ENCODE results near the gene PACS2.

PACS2 gene

GRCh38 chr14:105411985-105412770 is 97.6 kb downstream of the PACS2 start:
- H3K9me3 ChIP-seq (ENCODE audit: insufficient read depth, low read depth, low read length), result no peaks in the 10 kb centered on the region
- no peak overlapping the region for H3K9ac ChIP-seq (ENCODE audit: low read depth, low read length)
- no peaks in the 10 kb centered on the region for H3K36me3 ChIP-seq (ENCODE audit: insufficient read depth, low read depth, low read length)
- no peaks in the 10 kb centered on the region for H3K4me1 ChIP-seq (ENCODE audit: insufficient read depth, low read length)
- H3K27me3 ChIP-seq (ENCODE audit: insufficient read depth, low read length), result peaks cover 64% of the 10 kb centered on the region
- H3K4me3 ChIP-seq (ENCODE audit: low read length), result no peak overlapping the region
- H3K27ac ChIP-seq (ENCODE audit: low read length), result no peak overlapping the region

DNA sequence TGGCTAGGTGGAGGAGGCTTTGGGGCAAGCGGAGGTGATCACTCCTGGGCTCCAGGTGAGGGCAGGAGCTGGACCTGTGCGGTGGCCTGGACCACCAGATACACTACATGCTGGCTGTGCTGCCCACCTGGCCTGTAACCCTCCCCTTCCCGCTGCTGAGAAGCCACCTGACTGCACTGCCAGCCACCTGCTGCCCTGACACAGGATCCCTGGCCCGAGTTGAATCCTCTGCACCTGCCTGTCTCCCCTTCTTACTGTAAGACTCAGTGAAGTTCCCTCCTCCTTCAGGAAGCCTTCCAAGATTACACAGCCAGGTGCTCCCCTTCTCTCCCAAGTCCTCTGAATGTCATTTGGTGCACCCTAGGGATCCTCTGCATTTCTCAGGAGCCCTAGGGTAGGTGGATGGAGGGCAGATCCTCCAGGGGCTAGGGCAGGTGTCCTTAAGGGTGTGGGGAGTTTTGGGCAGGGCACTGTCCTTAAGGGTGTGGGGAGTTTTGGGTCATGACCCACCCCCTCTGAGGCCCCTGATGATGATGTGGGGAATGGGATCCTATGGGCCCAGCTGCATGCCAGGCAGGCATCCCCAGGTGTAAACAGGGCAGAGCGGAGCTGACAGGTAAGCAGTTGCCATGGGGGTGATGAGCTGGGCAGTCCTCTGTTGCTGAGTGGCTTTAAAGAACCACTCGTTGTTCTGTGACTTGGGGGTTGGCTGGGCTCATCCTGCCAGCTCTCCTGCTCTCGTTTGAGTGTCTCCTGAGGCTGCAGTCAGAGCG is 98.4 kb downstream of the PACS2 start:
- no peaks in the 10 kb centered on the region for H3K4me1 ChIP-seq (ENCODE audit: insufficient read depth, low read length)
- H3K4me3 ChIP-seq (ENCODE audit: low read length), result no peak overlapping the region
- H3K9ac ChIP-seq (ENCODE audit: low read depth, low read length), result no peak overlapping the region
- no peak overlapping the region for H3K27ac ChIP-seq (ENCODE audit: low read length)
- no peaks in the 10 kb centered on the region for H3K9me3 ChIP-seq (ENCODE audit: insufficient read depth, low read depth, low read length)
- no peaks in the 10 kb centered on the region for H3K36me3 ChIP-seq (ENCODE audit: insufficient read depth, low read depth, low read length)
- H3K27me3 ChIP-seq (ENCODE audit: insufficient read depth, low read length), result peaks cover 63% of the 10 kb centered on the region

- Histone ChIP-seq H3K4me3 (ENCODE audit: low read length) (no peak overlapping the region), H3K27me3 (ENCODE audit: insufficient read depth, low read length) (peaks cover 63% of the 10 kb centered on the region), H3K27ac (ENCODE audit: low read length) (no peak overlapping the region), H3K9ac (ENCODE audit: low read depth, low read length) (no peak overlapping the region), H3K36me3 (ENCODE audit: insufficient read depth, low read depth, low read length) (no peaks in the 10 kb centered on the region), H3K4me1 (ENCODE audit: insufficient read depth, low read length) (no peaks in the 10 kb centered on the region), H3K9me3 (ENCODE audit: insufficient read depth, low read depth, low read length) (no peaks in the 10 kb centered on the region)
Measured at GRCh38 chr14:105413544-105413886, 99.0 kb downstream of the PACS2 start.

DNA sequence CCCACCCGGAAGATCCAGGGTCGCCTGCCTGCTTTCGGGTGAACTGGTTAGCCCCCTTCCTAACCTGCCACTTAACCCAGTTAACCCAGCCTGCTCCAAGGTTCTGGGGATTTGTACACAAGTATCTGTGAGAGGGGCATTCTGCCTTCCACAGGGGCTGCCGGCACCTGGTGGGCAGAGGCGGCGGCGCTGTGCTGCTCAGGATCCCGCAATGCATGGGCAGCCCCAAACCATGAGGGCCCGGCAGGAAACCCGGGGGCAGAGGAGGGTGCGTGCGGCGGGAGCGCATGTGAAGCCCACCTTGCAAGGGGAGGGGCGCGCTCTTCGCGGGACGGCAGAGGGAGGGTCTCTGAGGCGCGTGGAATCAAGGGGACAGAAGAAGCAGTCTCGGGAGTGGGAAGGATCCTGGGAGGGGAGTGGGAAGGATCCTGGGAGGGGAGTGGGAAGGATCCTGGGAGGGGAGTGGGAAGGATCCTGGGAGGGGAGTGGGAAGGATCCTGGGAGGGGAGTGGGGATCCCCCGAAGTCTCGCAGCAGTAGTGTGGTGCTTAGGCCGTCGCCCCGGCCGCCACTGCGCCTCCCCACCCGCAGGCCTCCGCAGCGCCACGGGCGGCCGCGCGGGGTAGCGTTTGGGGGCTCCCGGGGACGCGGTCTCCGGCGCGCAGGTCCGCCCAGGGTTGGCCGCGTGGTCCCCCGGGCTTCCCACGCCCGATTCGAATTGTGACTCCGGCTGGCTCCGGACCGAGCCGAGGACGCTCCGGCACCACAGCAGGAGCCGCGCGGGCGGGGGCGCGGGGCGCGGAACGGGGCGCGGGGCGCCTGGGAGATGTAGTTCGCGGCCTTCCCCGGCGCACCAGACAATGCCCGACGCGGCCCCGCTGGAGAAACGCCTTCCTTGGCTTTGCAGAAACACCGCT is 100.2 kb downstream of the PACS2 start:
- Histone ChIP-seq H3K27ac (ENCODE audit: low read length) (no peak overlapping the region), H3K9me3 (ENCODE audit: insufficient read depth, low read depth, low read length) (no peaks in the 10 kb centered on the region), H3K4me3 (ENCODE audit: low read length) (peak overlapping the region; percentile 60; the same call in 1 of the 2 replicates), H3K9ac (ENCODE audit: low read depth, low read length) (peak overlapping the region; percentile 52; the same call in 1 of the 2 replicates), H3K36me3 (ENCODE audit: insufficient read depth, low read depth, low read length) (no peaks in the 10 kb centered on the region), H3K4me1 (ENCODE audit: insufficient read depth, low read length) (no peaks in the 10 kb centered on the region), H3K27me3 (ENCODE audit: insufficient read depth, low read length) (peaks cover 56% of the 10 kb centered on the region)

DNA sequence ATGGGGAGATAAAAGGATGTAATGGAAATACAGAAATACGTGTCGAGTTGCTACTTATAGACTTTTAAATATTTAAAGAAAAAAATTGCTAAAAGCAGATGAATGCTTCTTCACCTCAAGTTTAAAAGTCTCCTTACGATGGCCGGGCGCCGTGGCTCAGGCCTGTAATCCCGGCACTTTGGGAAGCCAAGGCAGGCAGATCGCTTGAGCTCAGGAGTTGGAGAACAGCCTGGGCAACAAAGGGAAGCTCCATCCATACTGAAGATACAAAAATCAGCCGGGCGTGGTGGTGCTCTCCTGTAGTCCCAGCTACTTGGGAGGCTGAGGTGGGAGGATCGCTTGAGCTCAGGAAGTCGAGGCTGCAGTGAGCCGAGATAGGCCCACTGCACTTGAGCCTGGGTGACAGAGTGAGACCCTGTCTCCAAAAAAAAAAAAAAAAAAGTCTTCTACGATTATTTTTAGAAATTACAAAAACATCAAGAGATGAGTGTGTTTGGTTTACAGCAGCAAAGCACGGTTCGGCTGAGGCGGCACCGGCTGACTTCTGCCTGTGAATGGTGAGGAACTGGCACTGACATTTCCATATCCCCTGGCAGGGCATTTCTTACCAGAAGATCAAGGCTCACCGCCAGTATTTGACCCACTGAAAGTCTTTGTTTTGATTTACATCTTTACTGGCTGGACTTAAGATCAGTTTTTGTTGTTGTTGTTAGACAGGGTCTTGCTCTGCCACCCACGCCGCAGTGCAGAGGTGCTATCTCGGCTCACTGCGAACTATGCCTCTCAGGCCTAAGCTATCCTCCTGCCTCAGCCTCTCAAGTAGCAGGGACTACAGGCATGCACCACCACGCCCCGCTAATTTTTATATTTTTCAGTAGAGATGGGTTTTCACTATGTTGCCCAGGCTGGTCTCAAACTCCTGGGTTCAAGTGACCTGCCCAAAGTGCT is 101.2 kb downstream of the PACS2 start:
- Histone ChIP-seq H3K4me3 (ENCODE audit: low read length) (peak overlapping the region; percentile 60; the same call in 1 of the 2 replicates), H3K27me3 (ENCODE audit: insufficient read depth, low read length) (peaks cover 46% of the 10 kb centered on the region), H3K4me1 (ENCODE audit: insufficient read depth, low read length) (no peaks in the 10 kb centered on the region), H3K36me3 (ENCODE audit: insufficient read depth, low read depth, low read length) (no peaks in the 10 kb centered on the region), H3K9me3 (ENCODE audit: insufficient read depth, low read depth, low read length) (no peaks in the 10 kb centered on the region), H3K27ac (ENCODE audit: low read length) (no peak overlapping the region), H3K9ac (ENCODE audit: low read depth, low read length) (no peak overlapping the region)

DNA sequence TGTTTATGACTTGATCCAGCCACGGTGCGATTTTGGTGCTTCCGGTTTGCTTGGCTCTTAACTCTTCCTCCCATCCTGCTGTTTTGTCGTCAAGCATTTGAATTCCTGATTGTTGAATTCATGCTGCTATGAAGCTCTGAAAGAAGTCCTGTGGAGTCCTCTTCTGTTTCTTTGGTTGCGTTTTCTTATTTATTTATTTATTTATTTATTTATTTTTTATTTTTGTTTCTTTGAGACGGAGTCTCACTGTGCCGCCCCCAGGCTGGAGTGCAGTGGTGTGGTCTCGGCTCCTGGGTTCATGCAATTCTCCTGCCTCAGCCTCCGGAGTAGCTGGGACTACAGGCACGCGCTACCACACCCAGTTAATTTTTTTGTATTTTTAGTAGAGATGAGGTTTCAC is 102.1 kb downstream of the PACS2 start:
- H3K9me3 ChIP-seq (ENCODE audit: insufficient read depth, low read depth, low read length), result no peaks in the 10 kb centered on the region

DNA sequence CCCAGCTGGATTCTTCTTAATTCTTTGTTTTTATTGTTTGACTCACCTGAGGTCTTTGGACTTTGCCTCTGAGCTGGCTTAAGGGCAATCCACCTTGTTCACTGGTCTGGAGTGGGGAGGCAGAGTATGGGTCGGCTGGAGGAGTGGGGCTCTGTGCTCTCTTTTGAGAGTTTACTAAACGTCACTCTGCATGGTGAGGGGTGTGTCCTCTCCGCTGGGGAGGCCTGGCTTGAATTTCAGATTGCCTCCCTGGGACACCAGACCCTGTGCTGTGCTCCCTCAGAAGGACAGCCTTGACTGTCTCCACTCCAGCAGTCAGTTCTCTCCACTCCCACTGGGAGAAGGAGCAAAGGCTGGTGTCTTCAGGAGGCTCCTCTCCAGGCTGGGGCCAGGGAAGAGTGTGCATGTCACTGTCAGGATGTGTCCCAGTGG is 103.2 kb downstream of the PACS2 start:
- H3K4me1 ChIP-seq (ENCODE audit: insufficient read depth, low read length), result peaks cover 3% of the 10 kb centered on the region; the same call in 1 of the 2 replicates
- no peaks in the 10 kb centered on the region for H3K9me3 ChIP-seq (ENCODE audit: insufficient read depth, low read depth, low read length)
- no peak overlapping the region for H3K4me3 ChIP-seq (ENCODE audit: low read length)
- no peak overlapping the region for H3K9ac ChIP-seq (ENCODE audit: low read depth, low read length)
- no peak overlapping the region for H3K27ac ChIP-seq (ENCODE audit: low read length)
- peaks cover 9% of the 10 kb centered on the region; the same call in 1 of the 2 replicates for H3K36me3 ChIP-seq (ENCODE audit: insufficient read depth, low read depth, low read length)
- H3K27me3 ChIP-seq (ENCODE audit: insufficient read depth, low read length), result peaks cover 27% of the 10 kb centered on the region

More for the DNA sequence above, 102.1 kb downstream of the PACS2 start:
- H3K27ac ChIP-seq (ENCODE audit: low read length), result no peak overlapping the region
- H3K36me3 ChIP-seq (ENCODE audit: insufficient read depth, low read depth, low read length), result no peaks in the 10 kb centered on the region
- no peak overlapping the region for H3K4me3 ChIP-seq (ENCODE audit: low read length)
- peaks cover 38% of the 10 kb centered on the region for H3K27me3 ChIP-seq (ENCODE audit: insufficient read depth, low read length)
- peaks cover 3% of the 10 kb centered on the region; the same call in 1 of the 2 replicates for H3K4me1 ChIP-seq (ENCODE audit: insufficient read depth, low read length)
- H3K9ac ChIP-seq (ENCODE audit: low read depth, low read length), result no peak overlapping the region

DNA sequence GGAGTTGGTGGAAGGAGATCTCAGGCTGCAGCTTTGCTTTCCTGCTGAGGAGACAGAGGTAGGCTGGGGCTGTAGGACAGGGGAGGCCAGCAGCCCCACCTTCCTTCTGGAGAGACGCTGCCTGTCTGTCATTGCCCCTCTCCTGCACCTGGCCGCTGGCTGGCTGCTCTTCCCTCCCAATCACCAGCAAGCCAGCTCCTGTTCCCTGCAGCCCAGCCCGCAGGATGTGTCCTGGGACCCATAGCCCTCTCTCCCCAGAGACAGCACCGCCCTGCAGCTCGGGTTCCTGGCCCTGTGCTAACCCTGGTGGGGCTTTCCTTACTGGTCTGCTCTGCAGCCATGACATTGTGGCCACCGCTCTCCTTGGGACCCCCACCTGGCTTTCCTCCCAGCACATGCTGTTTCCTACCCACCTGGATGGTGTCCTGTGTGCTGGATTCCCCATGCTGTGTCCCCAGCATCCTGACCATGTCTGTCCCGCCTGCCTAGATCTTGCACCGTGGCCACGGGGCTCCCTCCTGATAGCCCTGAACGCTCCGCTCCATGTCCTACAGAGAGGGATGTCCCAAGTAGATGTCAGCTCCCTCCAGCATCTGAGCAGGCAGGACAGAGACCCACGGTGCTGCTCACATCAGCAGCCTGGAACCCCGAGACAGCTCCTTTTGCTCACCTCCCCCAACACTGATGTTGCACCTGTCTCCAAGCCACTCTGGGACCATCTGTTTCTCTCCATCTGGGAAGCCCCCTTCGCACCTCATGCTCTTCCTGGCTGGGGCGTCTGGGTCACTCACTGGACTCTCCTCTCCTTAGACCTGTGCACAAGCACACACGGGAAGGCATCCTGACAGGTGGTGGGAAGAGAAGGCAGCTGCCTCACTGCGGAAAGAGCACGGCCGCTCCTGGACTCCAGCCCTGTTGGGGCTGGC is 104.0 kb downstream of the PACS2 start:
- peaks cover 19% of the 10 kb centered on the region for H3K27me3 ChIP-seq (ENCODE audit: insufficient read depth, low read length)
- no peak overlapping the region for H3K27ac ChIP-seq (ENCODE audit: low read length)
- H3K9ac ChIP-seq (ENCODE audit: low read depth, low read length), result peak overlapping the region; percentile 84; the same call in 1 of the 2 replicates
- H3K36me3 ChIP-seq (ENCODE audit: insufficient read depth, low read depth, low read length), result peaks cover 11% of the 10 kb centered on the region; the same call in 1 of the 2 replicates
- H3K4me3 ChIP-seq (ENCODE audit: low read length), result peak overlapping the region; percentile 80; the same call in 1 of the 2 replicates
- no peaks in the 10 kb centered on the region for H3K9me3 ChIP-seq (ENCODE audit: insufficient read depth, low read depth, low read length)
- peaks cover 3% of the 10 kb centered on the region; the same call in 1 of the 2 replicates for H3K4me1 ChIP-seq (ENCODE audit: insufficient read depth, low read length)

DNA sequence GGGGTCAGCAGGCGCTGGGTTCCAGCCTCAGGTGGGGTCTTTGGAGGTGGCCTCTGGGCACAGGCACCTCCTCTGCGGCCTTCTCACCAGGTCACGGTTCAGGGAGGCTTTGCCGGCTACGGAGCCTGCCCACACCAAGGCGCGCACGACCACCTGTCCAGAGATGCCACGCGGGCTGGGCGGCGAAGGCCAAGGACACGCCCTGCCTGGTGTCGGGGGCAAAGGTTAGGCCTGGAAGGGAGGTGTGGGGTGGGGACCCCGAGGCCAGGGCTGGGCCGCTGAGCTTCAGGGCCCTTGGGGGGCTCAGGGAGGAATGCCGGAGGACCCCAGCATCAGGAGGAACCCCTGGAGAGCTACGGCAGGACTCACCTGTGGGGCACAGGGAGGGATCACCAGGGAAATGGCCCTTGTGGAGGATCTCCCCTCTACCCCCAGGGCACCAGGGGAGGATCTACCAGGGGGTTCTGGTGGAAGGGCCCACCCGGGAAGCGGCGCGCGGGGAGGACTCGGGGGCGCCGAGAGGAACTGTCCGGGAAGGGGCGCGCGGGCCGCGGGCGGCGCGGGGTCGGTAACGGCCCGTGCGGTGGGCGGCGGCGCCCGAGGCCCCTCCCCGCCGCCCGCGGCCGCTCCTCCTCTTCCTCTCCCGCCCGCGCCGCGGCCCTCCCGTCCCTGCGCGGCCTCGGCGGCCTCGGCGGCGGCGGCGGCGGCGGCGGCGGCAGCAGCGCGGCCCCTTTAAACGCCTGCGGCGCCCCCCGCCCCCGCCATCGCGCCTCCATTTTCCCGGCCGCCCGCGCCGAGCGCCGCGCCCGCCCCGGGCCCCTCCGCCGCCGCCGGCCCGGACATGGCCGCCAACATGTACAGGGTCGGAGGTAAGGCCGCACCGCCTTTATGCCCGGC is 104.9 kb downstream of the PACS2 start, which contains the start of gene MTA1:
MTA1 (plus strand) TSS at position 633 of the 897 bp plus-strand sequence; CDS start at position 842, 209 bp downstream.
- H3K9me3 ChIP-seq (ENCODE audit: insufficient read depth, low read depth, low read length), result no peaks in the 10 kb centered on the region
- peaks cover 15% of the 10 kb centered on the region; the same call in 1 of the 2 replicates for H3K36me3 ChIP-seq (ENCODE audit: insufficient read depth, low read depth, low read length)
- H3K27me3 ChIP-seq (ENCODE audit: insufficient read depth, low read length), result peaks cover 10% of the 10 kb centered on the region
- peak within 1 kb of the TSS; percentile 97 for H3K9ac ChIP-seq (ENCODE audit: low read depth, low read length)
- peak within 1 kb of the TSS; percentile 87 for H3K27ac ChIP-seq (ENCODE audit: low read length)
- peaks cover 3% of the 10 kb centered on the region; the same call in 1 of the 2 replicates for H3K4me1 ChIP-seq (ENCODE audit: insufficient read depth, low read length)
- H3K4me3 ChIP-seq (ENCODE audit: low read length), result peak within 1 kb of the TSS; percentile 89

All from iPS-20b (cell line).